Liver (tissue), 9 donors: ENCODE results near the gene ADARB1. TPM values are rescaled to one million over a fixed set of nuclear protein-coding genes. Genes with fewer than 3 reads are reported as not detected.

Experiments used
- DNase-seq: peaks from one replicate; pipeline ENCODE4 v3.0.0-alpha.2; 2017; ENCODE audit warnings: low spot score
- H3K27ac ChIP-seq, 2 donors: one replicate each; pipeline ENCODE4 v1.7.0; 2013; ENCODE audit warnings: inconsistent platforms in 2 of 2, low read length in 2 of 2, control low read depth in 1 of 2, low read depth in 1 of 2, mild to moderate bottlenecking in 1 of 2
- H3K27me3 ChIP-seq, 4 donors: one replicate each; pipeline versions ENCODE4 v1.6.1 to v1.7.0; 2013; ENCODE audit warnings: low read length in 3 of 4, inconsistent platforms in 1 of 4, mild to moderate bottlenecking in 1 of 4, moderate library complexity in 1 of 4; ENCODE audit not compliant: control insufficient read depth in 4 of 4, insufficient read depth in 4 of 4
- H3K36me3 ChIP-seq, 4 donors: one replicate each; pipeline versions ENCODE4 v1.6.1 to v1.7.0; 2013; ENCODE audit warnings: low read length in 3 of 4, mild to moderate bottlenecking in 3 of 4, low read depth in 1 of 4, moderate library complexity in 1 of 4; ENCODE audit not compliant: control insufficient read depth in 4 of 4, insufficient read depth in 3 of 4
- H3K4me1 ChIP-seq, 4 donors: one replicate each; pipeline versions ENCODE4 v1.6.1 to v1.7.0; 2013; ENCODE audit warnings: low read length in 3 of 4, mild to moderate bottlenecking in 3 of 4, moderate library complexity in 1 of 4; ENCODE audit not compliant: control insufficient read depth in 4 of 4, insufficient read depth in 4 of 4
- H3K4me3 ChIP-seq, 3 donors: one replicate each; pipeline versions ENCODE4 v1.6.1 to v1.7.0; 2013; ENCODE audit warnings: low read length in 3 of 3, control low read depth in 1 of 3, low read depth in 1 of 3, mild to moderate bottlenecking in 1 of 3
- H3K9ac ChIP-seq, 2 donors: one replicate each; pipeline ENCODE4 v1.7.0; 2013; ENCODE audit warnings: low read length in 2 of 2, mild to moderate bottlenecking in 2 of 2, moderate library complexity in 2 of 2, control low read depth in 1 of 2, low read depth in 1 of 2
- H3K9me3 ChIP-seq, 4 donors: one replicate each; pipeline versions ENCODE4 v1.6.1 to v1.7.0; 2013; ENCODE audit warnings: low read length in 3 of 4; ENCODE audit not compliant: control insufficient read depth in 4 of 4
- ATF3 ChIP-seq: IDR thresholded peaks from 2 replicates; pipeline ENCODE4 v1.6.1; 2016; ENCODE audit warnings: antibody characterized with exemption
- EGR1 ChIP-seq, 2 donors: IDR thresholded peaks; 2 replicates each; pipeline ENCODE4 v1.6.1; 2016 to 2018; ENCODE audit warnings: antibody characterized with exemption in 2 of 2, low read depth in 2 of 2
- FOXA1 ChIP-seq: IDR thresholded peaks from 2 replicates; pipeline ENCODE4 v1.6.1; 2016; ENCODE audit warnings: antibody characterized with exemption
- FOXA2 ChIP-seq: IDR thresholded peaks from 2 replicates; pipeline ENCODE4 v1.6.1; 2016; ENCODE audit warnings: antibody characterized with exemption
- GABPA ChIP-seq, 2 donors: IDR thresholded peaks in 1 of 2; conservative IDR thresholded peaks in 1 of 2; 2 replicates each; pipeline ENCODE4 v1.6.1; 2016; ENCODE audit warnings: antibody characterized with exemption in 2 of 2, mild to moderate bottlenecking in 1 of 2, moderate library complexity in 1 of 2
- HNF4A ChIP-seq, 2 donors: conservative IDR thresholded peaks; 2 replicates each; pipeline ENCODE4 v1.6.1; 2016; ENCODE audit warnings: antibody characterized with exemption in 2 of 2, mild to moderate bottlenecking in 2 of 2
- HNF4G ChIP-seq: IDR thresholded peaks from 2 replicates; pipeline ENCODE4 v1.6.1; 2016; ENCODE audit warnings: antibody characterized with exemption
- JUND ChIP-seq, 2 donors: IDR thresholded peaks; 2 replicates each; pipeline ENCODE4 v1.6.1; 2016; ENCODE audit warnings: antibody characterized with exemption in 2 of 2
- NR2F2 ChIP-seq: IDR thresholded peaks from 2 replicates; pipeline ENCODE4 v1.6.1; 2016; ENCODE audit warnings: antibody characterized with exemption
- RAD21 ChIP-seq, 2 donors: IDR thresholded peaks; 2 replicates each; pipeline ENCODE4 v1.6.1; 2016; ENCODE audit warnings: antibody characterized with exemption in 2 of 2, mild to moderate bottlenecking in 2 of 2
- RXRA ChIP-seq, 2 donors: IDR thresholded peaks; 2 replicates each; pipeline ENCODE4 v1.6.1; 2017 to 2018; ENCODE audit warnings: antibody characterized with exemption in 2 of 2, mild to moderate bottlenecking in 1 of 2
- SP1 ChIP-seq: IDR thresholded peaks from 2 replicates; pipeline ENCODE4 v1.6.1; 2018; ENCODE audit warnings: antibody characterized with exemption, mild to moderate bottlenecking
- TAF1 ChIP-seq: conservative IDR thresholded peaks from 2 replicates; pipeline ENCODE4 v1.6.1; 2016; ENCODE audit warnings: antibody characterized with exemption, mild to moderate bottlenecking
- YY1 ChIP-seq: IDR thresholded peaks from 2 replicates; pipeline ENCODE4 v1.6.1; 2016; ENCODE audit warnings: antibody characterized with exemption, mild to moderate bottlenecking
- WGBS: extraction: QIAGEN DNeasy Blood & Tissue Kit; methylation state at CpG from one replicate; pipeline ENCODE4 v1.1.7; 2013; 5-methylcytosine and 5-hydroxymethylcytosine counted together
- polyA plus RNA-seq, 2 donors: library from polyadenylated mRNA; stranded (reverse) in 1 of 2; unstranded in 1 of 2; fragments of 200-250 nt in 1 of 2; fragments of >200 nt in 1 of 2; fragmentation: Nextera tagmentation in 1 of 2; extraction: Ambion mirVana in 1 of 2; gene quantifications; one replicate each; pipeline versions ENCODE4 v1.2.1 to v1.2.3, GENCODE V29; 2013 to 2015
- total RNA-seq, 2 donors: library from RNA; depleted of rRNA; stranded (reverse); fragments of >200 nt; gene quantifications; one replicate each; pipeline ENCODE4 v1.2.3, GENCODE V29; 2014
- TF ChIP-seq, protein P1 (sequence below): IDR thresholded peaks from 2 replicates; pipeline ENCODE4 v1.6.1; 2016; ENCODE audit warnings: antibody characterized with exemption
- TF ChIP-seq, protein P2 (sequence below): IDR thresholded peaks from 2 replicates; pipeline ENCODE4 v1.6.1; 2016; ENCODE audit warnings: antibody characterized with exemption
- TF ChIP-seq, protein P3 (sequence below): fragments of 150-350 bp; IDR thresholded peaks from 2 replicates; pipeline ENCODE4 v1.5.1; 2017; ENCODE audit warnings: improper control_type of control experiment, low read depth, low read length; ENCODE audit not compliant: missing input control
- TF ChIP-seq, protein P4 (sequence below): IDR thresholded peaks from 2 replicates; pipeline ENCODE4 v1.6.1; 2016; ENCODE audit warnings: antibody characterized with exemption, mild to moderate bottlenecking
- donor health status: healthy.
- donor health status: healthy.
- donor health status: healthy.
- donor health status: healthy.
- donor health status: healthy.

The ADARB1 gene
- total and polyA plus RNA-seq, 4 donors = 1.6 to 7.8 (median 2.9) TPM

DNA sequence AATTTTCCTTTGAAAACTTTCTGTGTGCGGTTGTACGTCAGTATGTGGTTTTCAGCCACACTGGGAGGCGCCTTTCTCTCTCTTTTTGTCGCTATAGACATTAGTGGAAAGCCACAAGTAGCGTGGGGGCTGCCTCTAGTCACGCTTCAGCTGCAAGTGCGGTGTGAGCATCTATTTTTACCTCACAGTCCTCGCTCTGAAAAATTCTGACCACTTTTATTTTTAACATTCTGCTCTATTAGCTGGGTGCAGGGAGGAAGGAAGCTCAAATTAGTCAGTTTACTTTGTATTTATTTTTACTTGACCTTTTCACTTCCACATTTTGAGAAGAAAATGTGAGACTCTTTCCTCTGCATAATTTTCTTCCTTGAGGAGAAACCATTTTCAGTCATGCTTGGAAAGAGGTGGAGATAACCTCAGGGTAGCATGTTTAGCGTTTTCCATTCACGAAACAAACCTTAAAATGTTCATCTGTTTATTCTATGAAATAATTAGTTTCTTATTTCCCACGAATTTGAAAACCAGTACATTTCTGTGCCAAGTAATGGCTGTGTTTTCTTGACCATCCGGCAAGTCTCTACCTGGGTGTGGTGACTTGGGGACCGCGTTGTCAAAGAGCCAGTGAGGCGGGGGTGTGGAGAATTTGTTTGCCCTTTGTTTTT is 35.6 kb downstream of the ADARB1 start:
- peak overlapping the region in 1 of 2 donors; percentile 37 for H3K27ac ChIP-seq

DNA sequence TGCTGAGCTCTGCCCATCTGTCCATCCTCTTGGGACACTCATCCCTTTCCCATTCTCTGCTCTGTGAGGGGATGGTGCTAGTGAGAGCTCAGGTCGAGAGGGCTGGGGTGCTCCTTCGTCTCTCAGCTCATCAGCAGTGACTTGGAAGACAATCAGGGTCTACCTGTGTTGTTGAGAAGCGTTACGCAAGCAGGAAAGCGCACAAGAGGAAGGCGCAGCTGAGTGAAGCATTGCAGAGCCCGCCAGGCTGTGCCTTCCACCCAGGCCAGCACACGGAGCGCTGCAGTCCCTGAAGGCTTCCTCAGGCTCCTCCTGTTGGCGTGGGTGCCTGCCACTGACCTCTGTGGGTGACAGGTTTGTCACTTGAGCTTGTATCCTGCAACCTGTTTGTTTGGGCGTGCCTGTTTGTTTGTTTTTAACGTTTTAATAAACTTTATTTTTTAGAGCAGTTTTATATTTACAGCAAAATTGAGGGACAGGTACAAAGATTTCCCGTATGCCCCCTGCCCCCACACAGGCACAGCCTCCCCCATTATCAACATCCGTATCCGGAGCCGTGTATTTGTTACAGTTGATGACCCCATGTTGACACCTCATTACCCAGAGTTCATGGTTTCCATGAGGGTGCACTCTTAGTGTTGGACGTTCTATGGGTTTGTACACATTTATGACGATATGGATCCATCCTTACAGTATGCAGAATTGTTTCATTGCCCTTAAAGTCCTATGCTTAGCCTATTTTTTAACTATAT is 36.7 kb downstream of the ADARB1 start:
- TF ChIP-seq SP1 = no peak
- no peak for TF ChIP-seq JUND (IDR thresholded peaks at IDR 0.05)
- TF ChIP-seq, protein P1, sequence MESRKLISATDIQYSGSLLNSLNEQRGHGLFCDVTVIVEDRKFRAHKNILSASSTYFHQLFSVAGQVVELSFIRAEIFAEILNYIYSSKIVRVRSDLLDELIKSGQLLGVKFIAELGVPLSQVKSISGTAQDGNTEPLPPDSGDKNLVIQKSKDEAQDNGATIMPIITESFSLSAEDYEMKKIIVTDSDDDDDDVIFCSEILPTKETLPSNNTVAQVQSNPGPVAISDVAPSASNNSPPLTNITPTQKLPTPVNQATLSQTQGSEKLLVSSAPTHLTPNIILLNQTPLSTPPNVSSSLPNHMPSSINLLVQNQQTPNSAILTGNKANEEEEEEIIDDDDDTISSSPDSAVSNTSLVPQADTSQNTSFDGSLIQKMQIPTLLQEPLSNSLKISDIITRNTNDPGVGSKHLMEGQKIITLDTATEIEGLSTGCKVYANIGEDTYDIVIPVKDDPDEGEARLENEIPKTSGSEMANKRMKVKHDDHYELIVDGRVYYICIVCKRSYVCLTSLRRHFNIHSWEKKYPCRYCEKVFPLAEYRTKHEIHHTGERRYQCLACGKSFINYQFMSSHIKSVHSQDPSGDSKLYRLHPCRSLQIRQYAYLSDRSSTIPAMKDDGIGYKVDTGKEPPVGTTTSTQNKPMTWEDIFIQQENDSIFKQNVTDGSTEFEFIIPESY = no peak
- no peak for TF ChIP-seq YY1
- no peak for TF ChIP-seq NR2F2
- TF ChIP-seq EGR1 (IDR thresholded peaks at IDR 0.05; ENCODE audit: low read depth in 2 of 2) = no peak
- TF ChIP-seq TAF1 = no peak
- no peak for TF ChIP-seq RAD21 (IDR thresholded peaks at IDR 0.05)
- TF ChIP-seq HNF4A (conservative IDR thresholded peaks at IDR 0.05) = no peak
- TF ChIP-seq FOXA1 = no peak
- TF ChIP-seq, protein P2, sequence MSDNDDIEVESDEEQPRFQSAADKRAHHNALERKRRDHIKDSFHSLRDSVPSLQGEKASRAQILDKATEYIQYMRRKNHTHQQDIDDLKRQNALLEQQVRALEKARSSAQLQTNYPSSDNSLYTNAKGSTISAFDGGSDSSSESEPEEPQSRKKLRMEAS = no peak
- TF ChIP-seq HNF4G = no peak
- TF ChIP-seq, protein P3, sequence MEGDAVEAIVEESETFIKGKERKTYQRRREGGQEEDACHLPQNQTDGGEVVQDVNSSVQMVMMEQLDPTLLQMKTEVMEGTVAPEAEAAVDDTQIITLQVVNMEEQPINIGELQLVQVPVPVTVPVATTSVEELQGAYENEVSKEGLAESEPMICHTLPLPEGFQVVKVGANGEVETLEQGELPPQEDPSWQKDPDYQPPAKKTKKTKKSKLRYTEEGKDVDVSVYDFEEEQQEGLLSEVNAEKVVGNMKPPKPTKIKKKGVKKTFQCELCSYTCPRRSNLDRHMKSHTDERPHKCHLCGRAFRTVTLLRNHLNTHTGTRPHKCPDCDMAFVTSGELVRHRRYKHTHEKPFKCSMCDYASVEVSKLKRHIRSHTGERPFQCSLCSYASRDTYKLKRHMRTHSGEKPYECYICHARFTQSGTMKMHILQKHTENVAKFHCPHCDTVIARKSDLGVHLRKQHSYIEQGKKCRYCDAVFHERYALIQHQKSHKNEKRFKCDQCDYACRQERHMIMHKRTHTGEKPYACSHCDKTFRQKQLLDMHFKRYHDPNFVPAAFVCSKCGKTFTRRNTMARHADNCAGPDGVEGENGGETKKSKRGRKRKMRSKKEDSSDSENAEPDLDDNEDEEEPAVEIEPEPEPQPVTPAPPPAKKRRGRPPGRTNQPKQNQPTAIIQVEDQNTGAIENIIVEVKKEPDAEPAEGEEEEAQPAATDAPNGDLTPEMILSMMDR = no peak
- TF ChIP-seq GABPA (IDR thresholded peaks at IDR 0.05 in 1 of 2, conservative IDR thresholded peaks at IDR 0.05 in 1 of 2) = no peak
- TF ChIP-seq FOXA2 = no peak
- TF ChIP-seq RXRA (IDR thresholded peaks at IDR 0.05) = no peak
- TF ChIP-seq, protein P4, sequence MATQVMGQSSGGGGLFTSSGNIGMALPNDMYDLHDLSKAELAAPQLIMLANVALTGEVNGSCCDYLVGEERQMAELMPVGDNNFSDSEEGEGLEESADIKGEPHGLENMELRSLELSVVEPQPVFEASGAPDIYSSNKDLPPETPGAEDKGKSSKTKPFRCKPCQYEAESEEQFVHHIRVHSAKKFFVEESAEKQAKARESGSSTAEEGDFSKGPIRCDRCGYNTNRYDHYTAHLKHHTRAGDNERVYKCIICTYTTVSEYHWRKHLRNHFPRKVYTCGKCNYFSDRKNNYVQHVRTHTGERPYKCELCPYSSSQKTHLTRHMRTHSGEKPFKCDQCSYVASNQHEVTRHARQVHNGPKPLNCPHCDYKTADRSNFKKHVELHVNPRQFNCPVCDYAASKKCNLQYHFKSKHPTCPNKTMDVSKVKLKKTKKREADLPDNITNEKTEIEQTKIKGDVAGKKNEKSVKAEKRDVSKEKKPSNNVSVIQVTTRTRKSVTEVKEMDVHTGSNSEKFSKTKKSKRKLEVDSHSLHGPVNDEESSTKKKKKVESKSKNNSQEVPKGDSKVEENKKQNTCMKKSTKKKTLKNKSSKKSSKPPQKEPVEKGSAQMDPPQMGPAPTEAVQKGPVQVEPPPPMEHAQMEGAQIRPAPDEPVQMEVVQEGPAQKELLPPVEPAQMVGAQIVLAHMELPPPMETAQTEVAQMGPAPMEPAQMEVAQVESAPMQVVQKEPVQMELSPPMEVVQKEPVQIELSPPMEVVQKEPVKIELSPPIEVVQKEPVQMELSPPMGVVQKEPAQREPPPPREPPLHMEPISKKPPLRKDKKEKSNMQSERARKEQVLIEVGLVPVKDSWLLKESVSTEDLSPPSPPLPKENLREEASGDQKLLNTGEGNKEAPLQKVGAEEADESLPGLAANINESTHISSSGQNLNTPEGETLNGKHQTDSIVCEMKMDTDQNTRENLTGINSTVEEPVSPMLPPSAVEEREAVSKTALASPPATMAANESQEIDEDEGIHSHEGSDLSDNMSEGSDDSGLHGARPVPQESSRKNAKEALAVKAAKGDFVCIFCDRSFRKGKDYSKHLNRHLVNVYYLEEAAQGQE = no peak
- TF ChIP-seq ATF3 = no peak
- no peaks in the 10 kb centered on the region for H3K9me3 ChIP-seq
- no peaks in the 10 kb centered on the region for H3K36me3 ChIP-seq
- no peak overlapping the region for H3K9ac ChIP-seq
- no peaks in the 10 kb centered on the region for H3K27me3 ChIP-seq
- peaks cover 0 to 3% (median 0%) of the 10 kb centered on the region in 4 donors for H3K4me1 ChIP-seq
- 73% methylated on average over 18 of the region's 18 CpGs for WGBS
- H3K4me3 ChIP-seq = no peak overlapping the region
- DNase-seq = no peak
- peak overlapping the region in 1 of 2 donors; percentile 4 for H3K27ac ChIP-seq

More for the DNA sequence above, 35.6 kb downstream of the ADARB1 start:
- H3K27me3 ChIP-seq = no peaks in the 10 kb centered on the region
- peaks cover 0 to 3% (median 0%) of the 10 kb centered on the region in 4 donors for H3K4me1 ChIP-seq
- H3K9ac ChIP-seq = peak overlapping the region in 1 of 2 donors; percentile 16
- H3K9me3 ChIP-seq = no peaks in the 10 kb centered on the region
- H3K4me3 ChIP-seq = no peak overlapping the region
- H3K36me3 ChIP-seq = no peaks in the 10 kb centered on the region
- no peak for DNase-seq
- TF ChIP-seq RXRA (IDR thresholded peaks at IDR 0.05) = peak in 1 of 2 donors; percentile 14
- no peak for TF ChIP-seq EGR1 (IDR thresholded peaks at IDR 0.05; ENCODE audit: low read depth in 2 of 2)
- 66% methylated on average over 15 of the region's 15 CpGs for WGBS
